Activated CD4-positive, CD25-positive, alpha-beta regulatory T cell treated with anti-CD3 and anti-CD28 coated beads, Interleukin-2, amount 50 U/mL, for 16 hours (primary cell): ENCODE results near the gene WNT3A.

Experiments
- DNase-seq: peaks from one replicate; pipeline ENCODE4 v3.0.0-alpha.2; 2020; ENCODE audit warnings: low read depth, low spot score

Gene WNT3A

DNA sequence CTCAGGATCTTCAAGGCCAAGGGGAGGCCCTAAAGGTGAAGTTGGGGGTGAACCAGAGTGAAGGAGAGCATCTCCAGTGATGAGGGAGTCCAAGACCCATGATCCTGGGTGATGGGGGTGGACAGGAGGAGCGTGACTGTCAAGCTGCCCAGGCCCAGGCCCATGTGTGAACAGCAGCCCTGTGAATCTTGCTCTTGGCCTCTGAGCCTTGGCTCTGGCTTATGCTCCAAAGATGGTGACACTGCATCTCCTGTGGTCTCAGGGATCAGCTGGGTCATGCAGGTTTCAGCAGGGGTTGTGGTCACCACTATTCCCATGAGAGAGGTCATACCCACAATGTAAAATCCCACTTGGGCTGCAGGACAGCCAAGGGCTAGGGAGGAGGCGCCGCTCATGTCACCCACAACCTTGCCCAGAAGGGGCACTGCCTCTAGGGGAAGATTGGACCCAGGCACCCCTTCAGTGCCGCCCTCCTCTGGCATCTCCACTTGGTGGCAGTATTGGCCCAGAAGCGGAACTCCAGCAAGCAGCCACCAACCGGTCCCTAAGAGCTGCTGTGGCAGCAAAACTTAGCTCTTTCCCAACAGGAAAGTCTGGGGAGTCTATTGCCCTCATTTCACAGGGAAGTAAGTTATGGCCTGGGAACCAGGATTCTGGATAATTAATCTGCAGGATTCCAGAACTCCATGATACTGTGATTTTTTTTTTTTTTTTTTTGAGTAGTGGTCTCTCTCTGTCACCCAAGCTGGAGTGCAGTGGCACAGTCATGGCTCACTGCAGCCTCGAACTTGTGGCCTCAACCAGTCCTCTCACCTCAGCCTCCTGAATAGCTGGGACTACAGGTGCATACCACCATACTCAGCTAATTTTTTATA is 7.5 kb upstream of the WNT3A start:
- DNase-seq, result peak; percentile 40

GRCh38 chr1:228000416-228000815 is 6.4 kb upstream of the WNT3A start:
- DNase-seq, result no peak

DNA sequence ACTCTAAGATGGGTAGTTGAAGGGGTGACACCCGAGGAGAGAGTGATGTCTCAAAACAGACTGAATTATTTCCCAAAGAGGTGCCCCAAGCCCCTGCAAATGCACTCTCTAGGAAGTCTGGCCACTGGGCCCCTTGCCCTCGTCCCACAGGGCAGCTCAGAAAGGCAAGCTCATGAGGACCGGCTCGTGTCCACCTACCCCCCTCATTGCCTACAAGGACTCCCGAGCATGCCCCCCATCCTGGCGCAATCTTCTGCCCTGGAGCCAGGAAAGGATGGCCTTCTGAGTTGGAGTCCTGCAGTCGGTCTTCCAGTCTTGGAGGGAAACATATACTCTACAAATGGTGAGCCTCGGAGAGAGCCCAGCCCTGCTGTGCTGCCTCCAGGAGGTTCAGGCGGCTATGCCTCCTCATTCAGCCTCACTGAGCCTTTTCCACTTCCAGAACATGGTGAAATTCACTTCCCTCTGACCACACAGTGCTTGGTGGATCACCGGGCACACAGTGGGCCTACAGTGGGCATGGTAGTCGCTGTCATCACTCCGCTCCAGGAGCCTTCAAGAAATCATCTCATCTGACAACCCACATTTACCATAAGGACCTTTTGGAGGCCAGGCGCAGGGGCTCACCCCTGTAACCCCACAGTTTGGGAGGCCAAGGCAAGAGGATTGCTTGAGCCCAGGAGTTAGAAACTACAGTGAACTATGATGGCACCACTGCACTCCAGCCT is 5.8 kb upstream of the WNT3A start:
- DNase-seq, result no peak

GRCh38 chr1:228001738-228002535 is 4.9 kb upstream of the WNT3A start:
- DNase-seq, result no peak

- DNase-seq, result no peak
Measured at GRCh38 chr1:228002792-228003191, 4.0 kb upstream of the WNT3A start.

DNA sequence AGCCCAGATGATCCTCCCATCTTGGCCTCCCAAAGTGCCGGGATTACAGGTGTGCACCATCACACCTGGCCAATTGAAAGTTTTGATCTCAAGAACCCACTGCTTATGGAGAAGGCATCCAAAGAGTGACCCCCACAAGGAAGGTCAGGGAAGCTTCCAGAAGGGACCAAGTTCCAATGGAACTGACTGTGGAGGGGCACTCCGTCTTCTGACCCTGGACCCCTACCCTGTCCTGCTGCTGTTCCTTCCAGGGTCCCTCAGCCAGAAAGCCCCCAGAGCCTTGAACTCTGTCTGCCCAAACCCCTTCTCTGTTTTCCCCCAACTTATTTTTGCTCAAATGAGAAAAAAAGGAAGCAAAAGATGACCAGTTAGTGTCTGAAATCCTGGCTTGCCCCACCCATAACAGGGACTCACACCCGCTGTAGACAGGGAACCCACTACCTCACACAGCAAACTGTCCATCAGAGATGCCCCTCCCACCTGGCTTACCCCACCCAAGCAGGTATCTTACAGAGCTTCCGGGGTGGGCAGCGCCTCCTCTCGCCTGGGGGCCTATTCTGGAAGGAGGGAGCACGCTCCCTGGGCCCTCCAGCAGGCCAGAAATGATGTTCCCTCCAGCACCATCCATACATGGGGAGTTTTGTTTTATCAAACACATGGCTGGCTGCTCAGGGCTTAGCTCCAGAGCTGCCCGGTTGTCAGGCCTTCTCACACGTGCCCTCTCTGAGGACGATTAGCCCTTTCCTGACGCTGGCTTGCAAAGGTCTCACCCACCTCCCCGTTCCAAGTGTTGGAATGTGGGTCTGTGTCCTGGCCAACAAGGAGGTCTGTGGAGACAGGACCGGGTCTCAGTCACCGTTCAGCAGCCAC is 3.1 kb upstream of the WNT3A start:
- no peak for DNase-seq

GRCh38 chr1:228004331-228004855 is 2.4 kb upstream of the WNT3A start:
- no peak for DNase-seq

DNA sequence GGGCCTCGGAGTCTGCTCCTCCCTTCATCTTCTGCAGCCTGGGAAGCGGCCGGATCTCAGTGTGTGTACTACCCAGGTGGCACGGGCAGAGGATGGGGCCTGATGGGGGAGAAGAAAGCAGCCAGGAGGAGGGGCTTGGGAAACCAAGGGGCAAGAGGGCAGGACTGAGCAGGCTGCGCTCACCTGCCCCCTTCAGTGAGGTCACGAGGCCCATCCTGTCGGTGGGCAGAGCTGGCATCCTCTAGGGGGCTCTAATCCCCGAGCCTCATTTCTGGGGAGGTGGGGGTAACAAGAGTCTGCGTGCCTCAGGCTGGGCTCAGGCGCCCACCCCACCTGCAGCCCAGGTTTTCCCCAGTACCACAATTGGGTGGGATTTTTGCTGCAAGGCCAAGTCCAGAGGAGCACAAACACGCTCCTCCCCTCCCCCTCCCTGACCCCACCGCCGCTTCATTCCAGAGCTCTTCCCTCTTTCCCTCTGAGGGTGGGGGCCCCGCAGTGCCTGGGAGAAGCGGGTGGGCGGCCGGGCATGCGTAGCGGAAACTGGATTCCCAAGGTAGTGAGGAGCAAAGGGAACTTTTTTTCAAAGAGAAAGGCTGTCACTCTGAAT is 1.8 kb upstream of the WNT3A start:
- no peak for DNase-seq

DNA sequence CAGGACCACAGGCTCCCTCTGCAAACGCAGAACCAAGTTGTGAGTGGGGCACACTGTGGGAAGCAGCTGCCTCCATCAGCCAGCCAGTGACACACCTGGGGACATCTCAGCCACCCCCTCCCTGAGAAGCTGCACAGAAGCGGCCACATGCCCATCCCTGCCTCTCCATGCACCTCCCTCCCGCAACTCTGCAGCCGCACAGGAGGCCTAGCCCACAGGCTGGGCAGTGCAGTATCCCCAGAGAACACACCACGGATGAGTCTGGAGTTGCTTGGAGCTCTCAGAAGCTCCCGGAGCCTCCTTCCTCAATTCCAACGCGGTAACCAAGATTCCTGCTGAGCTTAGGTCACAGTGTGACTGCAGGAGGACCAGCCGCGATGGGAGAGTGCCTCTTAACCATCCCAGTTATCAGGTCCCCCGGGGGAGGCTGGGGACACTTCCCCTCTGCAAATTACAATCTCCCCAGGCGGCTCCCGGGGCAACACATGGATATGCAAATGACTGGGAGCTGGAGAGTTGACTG is 1.2 kb upstream of the WNT3A start:
- no peak for DNase-seq

DNA sequence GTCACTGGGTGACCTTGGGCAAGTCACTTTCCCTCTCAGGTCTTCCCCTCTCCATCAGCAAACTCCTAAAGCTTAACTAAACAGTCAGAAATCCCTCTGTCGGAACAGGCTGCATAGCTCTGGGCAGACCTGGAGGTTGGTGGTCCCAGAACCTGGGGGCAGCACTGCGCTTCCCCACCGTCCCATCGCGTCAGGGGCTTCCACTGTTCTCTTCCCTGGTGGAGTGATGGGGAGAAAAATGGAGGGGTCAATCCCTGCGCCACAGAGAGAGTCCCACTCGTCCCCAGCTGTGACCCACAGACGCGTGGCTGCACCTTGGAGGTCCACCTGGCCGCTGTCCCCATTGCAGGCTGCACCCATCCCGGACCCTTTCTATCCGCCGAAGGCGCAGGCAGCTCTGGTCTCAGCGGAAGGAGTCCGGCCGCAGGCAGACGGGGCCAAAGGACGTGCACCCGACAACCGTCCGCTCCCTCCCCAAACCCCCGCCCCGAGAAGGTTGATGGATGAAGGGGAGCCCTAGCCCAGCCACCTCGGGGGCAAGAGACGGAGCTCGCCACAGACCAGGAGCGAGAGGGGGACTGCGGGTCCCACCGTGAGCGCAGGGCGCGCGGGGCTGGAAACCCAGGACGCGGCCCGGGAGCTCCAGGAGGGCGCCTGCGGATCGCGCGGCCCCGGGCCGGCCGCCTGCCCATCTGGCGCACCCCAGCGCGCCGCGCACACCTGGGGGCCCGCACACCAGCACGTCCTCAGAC is 588 bp upstream of the WNT3A start:
- no peak for DNase-seq

- no peak for DNase-seq
Measured at GRCh38 chr1:228007049-228007800, 427 bp downstream of the WNT3A start.

DNA sequence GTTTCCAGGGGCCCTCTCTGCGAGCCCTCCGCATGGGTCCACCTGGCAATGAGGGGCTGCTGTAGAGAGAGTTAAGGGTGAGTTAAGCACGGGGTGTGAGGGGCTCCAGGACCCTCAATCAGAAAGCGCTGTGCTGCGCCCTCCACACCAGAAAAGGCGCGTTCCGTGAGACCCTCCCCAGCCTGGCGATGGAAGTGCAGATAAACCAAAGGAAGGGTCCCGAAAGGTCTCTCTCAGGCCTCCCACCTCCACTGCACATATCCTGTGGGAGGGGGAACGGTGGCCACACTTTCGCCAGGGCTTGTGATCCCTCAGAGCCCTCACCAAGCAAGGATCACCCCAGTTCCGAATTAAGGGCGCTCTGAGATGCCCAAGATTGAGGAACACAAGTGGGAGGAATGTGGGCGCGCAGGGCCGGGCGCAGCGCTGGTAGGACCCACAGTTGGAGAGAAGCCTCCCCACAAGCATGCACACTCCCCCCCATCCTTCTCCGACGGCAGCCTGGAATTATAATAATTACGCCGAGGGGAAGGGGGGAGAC is 1.1 kb downstream of the WNT3A start:
- no peak for DNase-seq

- DNase-seq, result no peak
Measured at GRCh38 chr1:228008391-228009115, 1.8 kb downstream of the WNT3A start.

GRCh38 chr1:228009116-228009827 is 2.5 kb downstream of the WNT3A start:
- no peak for DNase-seq

- no peak for DNase-seq
Measured at GRCh38 chr1:228009828-228010775, 3.3 kb downstream of the WNT3A start.

- no peak for DNase-seq
Measured at GRCh38 chr1:228010921-228011320, 4.1 kb downstream of the WNT3A start.
